ENCODE measurements around the gene STX1B. TPM values are rescaled to one million over a fixed set of nuclear protein-coding genes. Genes with fewer than 3 reads are reported as not detected.

Gene STX1B
- total and polyA plus RNA-seq, 9 donors = 0.34 to 1.5 (median 0.94) TPM

DNA sequence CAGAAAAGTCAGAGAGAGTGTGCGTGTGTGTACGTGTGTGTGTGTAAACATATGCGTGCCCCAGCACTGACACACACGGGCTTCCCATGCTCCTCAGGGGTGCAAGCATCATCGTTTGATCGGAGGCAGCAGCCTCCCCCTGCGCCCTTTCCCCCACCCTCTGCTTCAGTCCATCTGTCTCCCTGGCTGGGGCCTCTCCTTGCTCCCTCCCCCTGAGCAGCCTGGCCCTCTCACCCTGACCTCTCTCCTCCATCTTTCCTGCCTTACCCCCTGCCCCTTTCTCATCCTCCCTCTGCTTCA, 4.4 kb downstream of the STX1B start:
- no peak for DNase-seq
- no peaks in the 10 kb centered on the region for H3K9me3 ChIP-seq
- no peak overlapping the region for H3K27ac ChIP-seq
- intact Hi-C loops (cut with DNase I) = no loop called here
- H3K27me3 ChIP-seq = no peaks in the 10 kb centered on the region
- no peaks in the 10 kb centered on the region for H3K36me3 ChIP-seq
- TF ChIP-seq, protein P1, sequence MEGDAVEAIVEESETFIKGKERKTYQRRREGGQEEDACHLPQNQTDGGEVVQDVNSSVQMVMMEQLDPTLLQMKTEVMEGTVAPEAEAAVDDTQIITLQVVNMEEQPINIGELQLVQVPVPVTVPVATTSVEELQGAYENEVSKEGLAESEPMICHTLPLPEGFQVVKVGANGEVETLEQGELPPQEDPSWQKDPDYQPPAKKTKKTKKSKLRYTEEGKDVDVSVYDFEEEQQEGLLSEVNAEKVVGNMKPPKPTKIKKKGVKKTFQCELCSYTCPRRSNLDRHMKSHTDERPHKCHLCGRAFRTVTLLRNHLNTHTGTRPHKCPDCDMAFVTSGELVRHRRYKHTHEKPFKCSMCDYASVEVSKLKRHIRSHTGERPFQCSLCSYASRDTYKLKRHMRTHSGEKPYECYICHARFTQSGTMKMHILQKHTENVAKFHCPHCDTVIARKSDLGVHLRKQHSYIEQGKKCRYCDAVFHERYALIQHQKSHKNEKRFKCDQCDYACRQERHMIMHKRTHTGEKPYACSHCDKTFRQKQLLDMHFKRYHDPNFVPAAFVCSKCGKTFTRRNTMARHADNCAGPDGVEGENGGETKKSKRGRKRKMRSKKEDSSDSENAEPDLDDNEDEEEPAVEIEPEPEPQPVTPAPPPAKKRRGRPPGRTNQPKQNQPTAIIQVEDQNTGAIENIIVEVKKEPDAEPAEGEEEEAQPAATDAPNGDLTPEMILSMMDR (IDR thresholded peaks at IDR 0.05) = no peak
- TF ChIP-seq EP300 (IDR thresholded peaks at IDR 0.05) = no peak
- TF ChIP-seq POLR2A (IDR thresholded peaks at IDR 0.05) = no peak
- H3K4me3 ChIP-seq = no peak overlapping the region
- WGBS, 3 donors = 63 to 68% (median 67%) methylated on average over 7 of the region's 7 CpGs
- peaks cover 9% of the 10 kb centered on the region for H3K4me1 ChIP-seq (ENCODE audit: insufficient read depth)

GRCh38 chr16:31005350-31006085, 4.9 kb downstream of the STX1B start:
- no peaks in the 10 kb centered on the region for H3K36me3 ChIP-seq
- H3K9me3 ChIP-seq = no peaks in the 10 kb centered on the region
- no peaks in the 10 kb centered on the region for H3K27me3 ChIP-seq
- H3K27ac ChIP-seq = no peak overlapping the region
- 76 to 83% (median 77%) methylated on average over 16 of the region's 16 CpGs for WGBS, 3 donors
- TF ChIP-seq POLR2A (IDR thresholded peaks at IDR 0.05) (no peak), EP300 (IDR thresholded peaks at IDR 0.05) (no peak)
- TF ChIP-seq, protein P1 (IDR thresholded peaks at IDR 0.05) = no peak
- intact Hi-C loops (cut with DNase I) = no loop called here
- H3K4me3 ChIP-seq = no peak overlapping the region
- no peak for DNase-seq
- H3K4me1 ChIP-seq (ENCODE audit: insufficient read depth) = peaks cover 9% of the 10 kb centered on the region

GRCh38 chr16:31004658-31005057, 5.8 kb downstream of the STX1B start:
- no peak overlapping the region for H3K4me3 ChIP-seq
- no peaks in the 10 kb centered on the region for H3K36me3 ChIP-seq
- intact Hi-C loops (cut with DNase I) = no loop called here
- H3K27me3 ChIP-seq = no peaks in the 10 kb centered on the region
- H3K27ac ChIP-seq = no peak overlapping the region
- no peak for DNase-seq
- TF ChIP-seq EP300 (IDR thresholded peaks at IDR 0.05) (no peak), POLR2A (IDR thresholded peaks at IDR 0.05) (no peak)
- TF ChIP-seq, protein P1 (IDR thresholded peaks at IDR 0.05) = no peak
- WGBS, 3 donors = 80 to 87% (median 85%) methylated on average over 2 of the region's 2 CpGs
- H3K9me3 ChIP-seq = no peaks in the 10 kb centered on the region
- peaks cover 9% of the 10 kb centered on the region for H3K4me1 ChIP-seq (ENCODE audit: insufficient read depth)

- no peak for DNase-seq
- Histone ChIP-seq H3K9me3 (no peaks in the 10 kb centered on the region), H3K27me3 (no peaks in the 10 kb centered on the region), H3K4me1 (ENCODE audit: insufficient read depth) (peaks cover 11% of the 10 kb centered on the region), H3K27ac (no peak overlapping the region), H3K36me3 (no peaks in the 10 kb centered on the region), H3K4me3 (no peak overlapping the region)
- WGBS, 3 donors = 89 to 93% (median 91%) methylated on average over 6 of the region's 6 CpGs
- intact Hi-C loops (cut with DNase I) = no loop called here
- TF ChIP-seq, protein P1 (IDR thresholded peaks at IDR 0.05) = no peak
- TF ChIP-seq EP300 (IDR thresholded peaks at IDR 0.05) = no peak
- TF ChIP-seq POLR2A (IDR thresholded peaks at IDR 0.05) = no peak
These were observed 6.7 kb downstream of the STX1B start for GRCh38 chr16:31003744-31004143.

All from ovary (tissue), 9 donors.